22Rv1 (cell line): Measurements from ENCODE around the gene BICC1.
"Not testable (repeated sequence)": the region's sequence is repeated elsewhere in the genome, so short reads cannot be mapped to it uniquely, and the experiment has no call there.

Source experiments
- H3K27ac ChIP-seq: fragments of 450-650 bp; 2 replicates; pipeline ENCODE4 v1.5.1; 2017
- CTCF ChIP-seq: fragments of 450-650 bp; IDR thresholded peaks from 2 replicates; pipeline ENCODE4 v1.5.1; 2017; ENCODE audit warnings: mild to moderate bottlenecking
- ZFX ChIP-seq: fragments of 450-650 bp; IDR thresholded peaks from 2 replicates; pipeline ENCODE4 v1.6.1; 2017; ENCODE audit warnings: antibody characterized with exemption, borderline replicate concordance

Gene BICC1

GRCh38 chr10:58851606-58852005 lies 338.9 kb downstream of the BICC1 start:
- no peak overlapping the region for H3K27ac ChIP-seq

GRCh38 chr10:58853668-58854067 lies 341.0 kb downstream of the BICC1 start:
- TF ChIP-seq CTCF = no peak
- TF ChIP-seq ZFX = no peak
- no peak overlapping the region for H3K27ac ChIP-seq

More at GRCh38 chr10:58851606-58852005, 338.9 kb downstream of the BICC1 start:
- TF ChIP-seq CTCF = no peak
- TF ChIP-seq ZFX = no peak

GRCh38 chr10:58854811-58855210 lies 342.1 kb downstream of the BICC1 start:
- no peak for TF ChIP-seq ZFX
- no peak for TF ChIP-seq CTCF
- H3K27ac ChIP-seq = no peak overlapping the region

GRCh38 chr10:58856508-58857240 lies 344.0 kb downstream of the BICC1 start:
- H3K27ac ChIP-seq = no peak overlapping the region
- TF ChIP-seq CTCF (no peak), ZFX (no peak)

- no peak overlapping the region for H3K27ac ChIP-seq
- TF ChIP-seq CTCF (no peak), ZFX (no peak)
Measured at GRCh38 chr10:58857251-58857805, 344.7 kb downstream of the BICC1 start.

GRCh38 chr10:58858123-58858522 lies 345.5 kb downstream of the BICC1 start:
- H3K27ac ChIP-seq = not testable (repeated sequence)

GRCh38 chr10:58859526-58859925 lies 346.9 kb downstream of the BICC1 start:
- no peak overlapping the region for H3K27ac ChIP-seq
- TF ChIP-seq CTCF = no peak
- no peak for TF ChIP-seq ZFX

- TF ChIP-seq ZFX = no peak
- TF ChIP-seq CTCF = no peak
- H3K27ac ChIP-seq = no peak overlapping the region
Measured at GRCh38 chr10:58867683-58868082, 355.0 kb downstream of the BICC1 start.
